GM04503 (cell line): Measurements from ENCODE around the gene COL24A1.
"Not testable (repeated sequence)": the region's sequence is repeated elsewhere in the genome, so short reads cannot be mapped to it uniquely, and the experiment has no call there.

Source experiments
- DNase-seq: peaks from one replicate; pipeline ENCODE4 v3.0.0-alpha.2; 2012; ENCODE audit warnings: low read depth

COL24A1 gene

DNA sequence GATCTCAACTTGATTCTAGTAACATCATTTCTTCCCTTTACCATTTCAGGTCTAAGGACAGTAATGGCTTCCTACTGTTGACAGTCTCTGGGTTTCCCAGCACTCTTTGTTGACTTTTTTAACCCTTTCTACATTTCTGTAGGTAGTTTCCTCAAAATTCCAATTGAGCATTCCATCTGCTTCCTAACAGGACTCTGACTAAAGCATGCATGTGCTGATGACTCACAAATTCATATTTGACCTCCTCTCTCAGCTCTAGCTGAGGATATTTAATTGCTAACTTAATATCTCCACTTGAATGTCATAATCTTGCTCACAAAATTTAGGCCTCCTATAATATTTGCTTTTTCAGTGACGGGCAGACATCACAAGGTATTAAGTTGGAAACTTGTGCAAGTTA, 355.1 kb downstream of the COL24A1 start:
- DNase-seq = no peak

DNA sequence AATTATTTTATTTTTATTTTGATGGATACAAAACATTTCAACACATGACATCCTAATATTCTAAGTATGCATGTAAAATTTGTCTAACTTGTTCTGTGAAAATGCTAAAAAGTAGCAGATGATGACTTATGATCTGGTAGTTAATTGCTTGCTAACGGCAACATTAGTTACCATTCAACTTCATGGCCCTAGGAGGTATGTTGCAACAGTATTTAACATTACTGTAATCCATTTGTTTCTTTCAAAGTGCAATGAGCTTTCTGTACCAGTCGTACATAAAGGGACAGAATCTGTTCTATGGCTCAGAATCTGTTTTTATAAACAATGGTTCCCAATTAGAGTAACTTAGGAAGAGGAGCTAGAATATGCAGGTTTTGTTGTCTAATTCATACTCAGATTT, 356.8 kb downstream of the COL24A1 start:
- DNase-seq = no peak

DNA sequence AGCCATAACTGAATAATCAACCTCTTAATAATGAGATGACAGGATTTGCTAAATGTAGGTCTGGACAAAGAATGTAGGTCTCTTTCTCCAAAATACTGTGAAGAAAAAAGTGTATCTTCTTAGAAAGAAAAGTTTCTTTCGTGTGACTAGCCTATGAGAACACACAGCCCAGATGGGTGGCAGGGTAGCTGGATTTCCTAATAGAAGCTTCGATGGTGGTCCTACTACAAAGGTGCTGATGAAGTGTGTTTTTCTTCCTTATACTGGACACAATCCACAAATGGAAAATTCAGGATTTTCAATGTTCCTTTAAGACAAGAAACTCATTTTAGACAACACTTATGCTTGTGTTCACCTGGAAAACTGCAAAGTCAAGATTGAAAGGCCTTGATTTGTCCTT, 358.2 kb downstream of the COL24A1 start:
- no peak for DNase-seq

DNA sequence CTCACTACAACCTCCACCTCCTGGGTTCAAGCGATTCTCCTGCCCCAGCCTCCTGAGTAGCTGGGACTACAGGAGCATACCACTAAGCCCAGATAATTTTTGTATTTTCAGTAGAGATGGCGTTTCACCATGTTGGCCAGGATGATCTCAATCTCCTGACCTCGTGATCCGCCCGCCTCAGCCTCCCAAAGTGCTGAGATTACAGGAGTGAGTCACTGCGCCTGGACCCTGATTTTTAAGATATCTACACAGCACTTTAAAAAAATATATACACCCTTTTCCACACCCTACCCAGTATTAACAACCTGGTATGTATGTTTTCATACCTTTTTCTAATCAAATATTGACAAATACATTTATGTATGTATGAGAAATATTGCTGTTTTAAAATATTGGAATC, 379.6 kb downstream of the COL24A1 start:
- DNase-seq = not testable (repeated sequence)

DNA sequence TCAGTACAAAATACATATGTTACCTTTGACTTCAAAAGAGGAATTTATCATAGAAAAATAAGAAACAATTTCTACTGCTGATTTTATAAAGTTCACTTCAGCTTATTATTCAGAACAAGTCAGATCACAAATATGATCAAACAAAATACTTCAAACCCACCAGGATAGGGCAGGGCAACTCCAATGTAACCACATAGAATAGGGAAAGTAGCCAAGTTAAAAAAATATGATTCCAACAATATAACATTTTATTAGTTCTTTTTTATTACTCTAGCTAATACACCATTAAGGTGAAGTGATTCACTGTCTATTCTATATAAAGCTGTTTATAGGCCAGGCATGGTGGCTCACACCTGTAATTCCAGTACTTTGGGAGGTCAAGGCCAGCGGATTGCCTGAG, 393.8 kb downstream of the COL24A1 start:
- DNase-seq = no peak

DNA sequence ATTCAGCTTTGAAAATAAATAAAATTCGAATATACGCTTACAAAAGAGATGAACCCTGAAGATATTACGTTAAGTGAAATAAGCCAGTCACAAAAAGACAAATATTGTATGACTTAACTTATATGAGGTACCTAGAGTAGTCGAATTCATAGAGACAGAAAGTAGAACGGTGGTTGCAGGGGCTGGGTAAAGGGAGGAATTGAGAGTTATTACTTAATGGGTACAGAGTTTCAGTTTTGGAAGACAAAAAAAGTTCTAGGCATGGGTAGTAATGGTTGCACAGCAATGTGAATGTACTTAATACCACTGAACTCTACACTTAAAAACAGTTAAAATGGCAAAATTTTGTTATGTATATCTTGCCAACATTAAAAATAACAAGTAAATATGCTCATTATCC, 399.7 kb downstream of the COL24A1 start:
- DNase-seq = no peak

DNA sequence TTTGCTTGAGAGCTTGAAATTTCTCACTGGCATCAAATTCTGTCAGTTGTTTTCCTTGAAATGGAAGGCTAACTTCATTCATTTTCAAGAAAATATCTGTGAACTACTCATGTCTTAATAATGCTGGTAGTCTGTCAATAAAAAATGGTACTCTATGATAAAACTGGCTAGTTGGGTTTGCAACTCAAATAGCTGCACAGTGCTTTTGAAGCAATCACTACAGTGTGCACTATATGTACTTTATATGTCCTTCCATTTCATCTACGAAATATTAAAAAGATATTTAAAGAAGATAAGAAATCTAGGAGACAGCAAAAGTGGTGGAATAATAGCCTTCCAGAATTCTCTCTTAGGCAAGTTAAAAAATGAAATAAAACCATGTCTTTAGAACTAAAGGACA, 408.5 kb downstream of the COL24A1 start:
- no peak for DNase-seq

DNA sequence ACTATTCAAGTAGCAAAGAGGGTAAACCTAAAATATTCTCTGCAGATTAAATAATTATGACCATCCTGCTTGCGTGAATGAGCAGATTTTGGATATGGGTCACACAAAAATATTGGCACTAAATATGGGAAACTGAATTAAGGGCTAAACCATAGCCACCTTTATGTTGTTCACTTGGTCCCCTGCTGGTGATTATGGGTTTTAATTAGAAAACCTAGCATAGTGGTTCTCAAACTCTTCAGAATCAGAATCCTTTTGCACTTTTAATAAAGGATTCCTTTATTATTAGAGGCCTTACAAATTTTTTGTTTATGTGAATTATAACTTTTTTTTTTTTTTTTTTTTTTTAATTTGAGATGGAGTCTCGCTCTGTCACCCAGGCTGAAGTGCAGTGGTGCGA, 409.8 kb downstream of the COL24A1 start:
- DNase-seq = no peak

DNA sequence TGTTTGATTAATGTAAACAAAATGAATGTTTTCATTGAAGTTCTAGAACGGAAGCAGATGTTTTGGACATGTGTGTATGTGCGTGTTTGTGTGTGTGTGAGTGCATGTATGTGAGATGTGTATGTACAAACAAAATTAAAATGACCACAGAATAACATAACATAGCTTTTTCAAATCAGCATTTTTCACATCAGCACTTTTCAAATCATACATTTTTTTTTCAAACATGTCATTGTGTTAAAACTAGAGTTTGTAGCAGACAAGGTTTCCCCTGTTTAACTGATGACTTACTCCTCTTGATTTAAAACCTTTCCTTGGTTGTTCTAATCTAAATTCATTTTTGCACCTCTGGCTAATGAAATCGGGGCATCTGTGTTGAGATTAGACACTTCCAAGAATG, 412.8 kb downstream of the COL24A1 start:
- DNase-seq = no peak

DNA sequence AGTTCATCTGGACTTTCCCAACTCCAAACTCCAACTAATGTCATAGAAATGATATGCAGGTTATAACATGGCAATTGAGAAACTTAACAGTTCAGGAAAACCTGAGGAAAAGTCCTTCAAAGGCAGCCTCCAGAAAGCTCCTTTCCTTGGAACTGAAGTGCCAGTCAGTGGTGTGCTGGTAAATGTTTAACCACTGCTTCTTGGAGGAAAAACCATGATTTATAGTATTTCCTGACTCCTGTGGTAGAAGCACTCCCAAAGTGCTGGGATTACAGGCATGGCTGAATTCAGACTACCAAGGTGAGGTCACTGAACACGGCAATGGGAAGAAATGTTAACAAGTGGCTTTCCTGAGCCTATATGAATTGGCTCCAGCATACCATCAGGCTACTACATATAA, 421.6 kb downstream of the COL24A1 start:
- no peak for DNase-seq

DNA sequence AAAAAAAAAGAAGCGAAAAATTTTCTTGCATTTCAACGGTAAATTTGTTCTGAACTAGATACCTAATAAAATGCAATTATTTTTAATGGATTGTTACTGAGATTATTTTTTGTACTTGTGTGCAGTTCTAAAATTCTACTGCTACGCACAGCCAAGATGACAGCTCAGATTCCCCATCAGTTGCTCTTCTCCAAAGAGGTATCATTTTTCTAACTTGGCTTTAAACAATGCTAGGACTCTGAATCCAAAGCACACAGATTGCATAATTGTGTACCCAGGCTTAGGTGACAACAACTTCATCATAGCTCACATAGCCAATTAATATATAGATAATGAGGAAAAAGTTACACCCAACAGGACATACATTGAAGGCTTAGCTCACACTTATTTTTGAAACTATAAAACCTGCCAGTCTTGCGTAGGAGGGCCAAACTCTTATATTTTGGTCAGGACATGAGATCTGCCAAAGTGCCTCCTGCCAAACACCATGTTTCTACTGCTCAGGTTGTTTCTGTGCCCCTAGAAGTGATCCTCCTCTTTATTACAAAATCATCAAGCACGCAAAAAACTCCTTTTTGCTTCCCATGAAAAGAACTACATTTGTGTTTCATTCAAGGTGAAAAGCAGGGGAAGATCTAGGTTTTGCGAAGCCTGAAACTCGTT, 437.8 kb downstream of the COL24A1 start:
- DNase-seq = no peak

DNA sequence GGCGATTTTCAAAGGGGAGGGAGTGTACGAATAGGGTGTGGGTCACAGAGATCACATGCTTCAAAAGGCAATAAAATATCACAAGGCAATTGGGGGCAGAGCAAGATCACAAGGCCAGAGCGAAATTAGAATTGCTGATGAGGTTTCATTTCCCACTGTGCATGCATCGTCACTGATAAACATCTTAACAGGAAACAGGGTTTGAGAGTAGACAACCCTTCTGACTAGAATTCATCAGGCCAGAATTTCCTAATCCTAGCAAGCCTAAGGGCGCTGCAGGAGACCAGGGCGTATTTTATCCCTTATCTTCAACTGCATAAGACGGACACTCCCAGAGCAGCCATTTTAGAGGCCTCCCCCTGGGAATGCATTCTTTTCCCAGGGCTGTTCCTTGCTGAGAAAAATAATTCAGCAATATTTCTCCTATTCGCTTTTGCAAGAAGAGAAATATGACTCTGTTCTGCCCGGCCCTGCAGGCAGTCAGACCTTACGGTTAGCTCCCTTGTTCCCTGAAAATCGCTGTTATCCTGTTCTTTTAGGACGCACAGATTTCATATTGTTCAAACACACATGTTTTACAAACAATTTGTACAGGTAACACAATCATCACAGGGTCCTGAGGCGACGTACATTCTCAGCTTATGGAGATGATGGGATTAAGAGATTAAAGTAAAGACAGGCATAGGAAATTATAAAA, 442.0 kb downstream of the COL24A1 start:
- not testable (repeated sequence) for DNase-seq

DNA sequence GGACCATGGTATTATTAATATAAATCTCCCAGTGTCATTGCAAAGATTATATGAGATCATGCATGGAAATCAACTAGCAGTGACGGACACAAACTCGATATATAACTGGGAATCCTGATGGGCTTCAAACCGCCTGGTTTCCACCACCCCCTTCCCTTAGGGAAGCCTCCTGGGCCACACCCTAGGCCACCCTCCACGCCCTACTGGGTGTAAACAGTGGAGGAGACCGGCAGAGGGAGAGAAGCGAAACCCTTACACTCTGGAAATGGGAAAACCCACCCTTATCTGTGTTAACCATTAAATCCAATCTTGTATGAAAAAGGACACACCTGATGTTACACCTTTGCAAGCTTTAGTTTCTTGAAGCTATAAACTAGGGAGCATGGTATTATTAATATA, 447.7 kb downstream of the COL24A1 start:
- DNase-seq = no peak

DNA sequence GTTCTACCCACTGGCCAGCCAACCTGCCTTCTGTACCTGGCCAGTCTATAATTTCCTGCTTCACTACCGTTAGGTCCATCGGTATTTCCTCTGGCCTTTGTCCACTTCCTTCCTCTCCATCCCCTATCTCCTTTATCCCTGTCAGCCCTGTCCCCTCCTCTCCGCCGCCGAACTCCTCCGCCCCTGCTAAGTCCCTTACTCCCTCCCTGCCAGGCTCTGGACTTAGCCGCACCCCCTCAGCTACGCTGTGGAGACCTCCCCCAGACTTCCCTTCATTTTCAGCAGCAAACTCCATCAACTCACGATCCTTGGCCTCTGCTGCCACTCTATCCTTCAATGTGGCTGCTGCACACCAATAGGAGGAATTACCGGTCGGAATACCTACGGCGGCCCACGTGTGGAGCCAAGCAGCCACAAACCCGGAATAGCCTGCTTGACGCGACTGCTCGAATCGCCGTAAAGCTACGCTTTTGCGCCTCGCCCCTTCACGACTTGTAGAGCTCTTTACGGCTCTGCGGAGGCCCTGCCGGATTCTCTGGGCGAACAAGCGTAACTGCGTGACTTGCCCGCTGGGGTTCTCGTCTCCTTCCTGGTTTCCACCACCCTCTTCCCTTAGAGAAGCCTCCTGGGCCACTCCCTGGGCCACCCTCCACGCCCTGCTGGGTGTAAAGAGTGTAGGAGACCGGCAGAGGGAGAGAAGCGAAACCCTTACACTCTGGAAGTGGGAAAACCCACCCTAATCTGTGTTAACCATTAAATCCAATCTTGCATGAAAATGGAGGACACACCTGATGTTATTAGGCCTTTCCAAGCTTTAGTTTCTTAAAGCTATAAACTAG, 448.4 kb downstream of the COL24A1 start, which contains the start of gene ZNHIT6:
TSS of gene ZNHIT6 (minus strand) at position 444 of the 839 bp plus-strand sequence. CDS start at position 295, 149 bp downstream.
- peak; percentile 82 for DNase-seq

DNA sequence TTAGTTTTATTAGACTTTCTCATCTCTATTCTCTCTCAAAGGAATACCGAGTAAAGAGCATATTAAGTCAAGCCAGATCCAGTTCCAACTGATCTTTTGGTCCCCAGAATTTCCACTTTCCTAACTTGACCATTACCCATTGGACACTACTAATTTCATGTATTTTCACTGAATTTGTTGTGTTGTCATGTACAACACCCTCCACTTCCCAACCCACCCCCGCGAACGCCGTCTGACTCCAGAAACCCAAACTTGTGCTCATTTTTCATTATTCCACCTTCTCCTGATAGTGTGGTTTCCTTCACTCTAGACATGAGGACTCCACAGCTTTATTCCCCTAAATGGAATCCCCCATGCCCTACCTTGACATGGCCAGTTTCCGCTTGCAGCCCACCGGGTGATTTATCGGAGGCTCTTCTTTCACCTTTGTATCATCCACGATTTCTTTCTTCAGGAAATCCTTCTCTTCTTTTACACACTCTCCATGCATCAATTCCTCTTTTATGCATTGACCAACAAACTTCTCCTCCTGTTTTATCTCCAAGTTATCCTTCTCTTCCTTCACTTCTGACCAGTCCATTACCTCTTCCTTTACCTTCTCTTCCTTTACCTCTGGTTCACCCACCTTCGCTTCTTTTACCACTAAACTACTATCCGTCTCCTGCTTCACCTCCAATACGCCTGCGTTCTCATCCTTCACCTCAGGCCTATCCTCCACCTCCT, 449.1 kb downstream of the COL24A1 start:
- no peak for DNase-seq

DNA sequence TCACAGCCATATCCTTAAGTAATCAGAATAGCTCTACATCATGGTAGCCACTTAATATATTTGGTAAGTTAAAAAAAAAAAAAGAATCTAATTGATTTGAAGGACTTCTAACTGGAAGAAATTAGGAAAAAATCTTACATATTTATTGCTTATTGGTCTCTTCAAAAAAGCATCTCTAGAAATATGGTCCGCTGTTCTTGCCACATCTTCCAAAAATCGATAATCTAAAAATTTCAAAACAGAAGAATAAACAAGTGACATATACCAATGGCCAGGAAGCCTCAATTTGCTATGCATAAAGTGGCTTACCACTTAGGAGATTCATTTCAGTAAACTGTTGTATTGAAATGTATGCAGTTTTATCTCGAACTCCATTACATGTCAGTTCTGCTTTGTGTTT, 450.6 kb downstream of the COL24A1 start:
- no peak for DNase-seq

DNA sequence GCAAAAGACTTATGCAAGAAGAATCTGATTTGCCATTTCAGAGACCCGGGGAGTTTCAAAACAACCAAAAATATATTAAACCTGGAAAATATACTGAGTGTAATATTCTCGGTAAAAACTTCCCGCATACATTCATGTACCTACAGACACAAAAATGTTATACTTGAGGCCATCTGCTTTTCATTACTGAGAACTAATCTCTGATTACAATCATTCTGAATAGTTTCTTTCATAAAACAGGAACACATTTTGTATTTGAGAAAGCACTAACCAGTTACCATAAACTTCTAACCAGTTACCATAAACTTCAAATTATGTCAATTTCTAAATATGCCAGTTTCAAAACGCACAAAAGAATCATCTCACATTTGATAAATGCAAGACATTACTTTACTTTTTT, 456.1 kb downstream of the COL24A1 start:
- no peak for DNase-seq

DNA sequence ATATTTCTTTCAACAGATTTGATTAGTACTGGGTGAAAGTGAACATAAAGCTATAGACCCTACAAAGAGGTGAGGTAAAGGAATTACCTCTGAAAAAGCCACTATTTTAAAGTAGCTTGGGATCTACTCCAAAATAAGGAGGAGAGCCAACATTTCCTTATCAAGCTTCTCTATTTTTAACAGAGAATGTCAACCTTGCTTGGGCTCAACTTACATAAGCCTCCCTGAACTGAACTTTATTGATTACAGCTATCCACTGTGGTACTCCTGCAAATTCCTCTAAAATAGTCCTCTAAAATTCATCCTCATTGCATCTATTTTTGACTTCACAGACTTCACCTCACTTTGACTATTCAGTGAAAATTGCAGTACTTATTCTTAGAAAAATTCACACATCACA, 458.7 kb downstream of the COL24A1 start:
- no peak for DNase-seq

DNA sequence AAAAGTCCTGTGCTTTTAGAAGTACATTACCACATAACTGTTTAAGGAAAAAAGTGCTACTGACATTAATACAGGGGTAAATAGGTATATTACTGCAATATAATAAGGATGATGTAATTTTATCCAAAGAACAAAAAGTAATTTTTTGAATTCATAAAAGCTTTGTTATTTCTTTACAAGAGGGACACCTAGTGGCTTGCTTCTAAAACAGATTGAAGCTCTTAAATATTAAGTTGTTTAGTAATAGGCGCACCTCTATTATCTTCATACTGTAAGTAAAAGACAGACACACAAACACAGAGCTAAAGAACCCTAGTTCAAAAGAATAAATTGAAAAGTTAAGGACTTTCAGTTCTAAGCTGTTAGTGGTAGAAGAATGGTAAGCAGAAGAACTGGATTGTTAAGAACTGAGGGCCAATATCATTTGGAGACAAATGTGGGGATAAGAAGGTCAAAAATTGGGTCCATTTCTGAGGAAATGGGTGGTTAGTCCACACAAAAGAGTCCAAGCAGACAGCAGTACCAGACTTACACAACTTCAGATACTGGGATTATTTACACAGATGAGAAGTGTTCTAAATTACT, 463.8 kb downstream of the COL24A1 start:
- no peak for DNase-seq

DNA sequence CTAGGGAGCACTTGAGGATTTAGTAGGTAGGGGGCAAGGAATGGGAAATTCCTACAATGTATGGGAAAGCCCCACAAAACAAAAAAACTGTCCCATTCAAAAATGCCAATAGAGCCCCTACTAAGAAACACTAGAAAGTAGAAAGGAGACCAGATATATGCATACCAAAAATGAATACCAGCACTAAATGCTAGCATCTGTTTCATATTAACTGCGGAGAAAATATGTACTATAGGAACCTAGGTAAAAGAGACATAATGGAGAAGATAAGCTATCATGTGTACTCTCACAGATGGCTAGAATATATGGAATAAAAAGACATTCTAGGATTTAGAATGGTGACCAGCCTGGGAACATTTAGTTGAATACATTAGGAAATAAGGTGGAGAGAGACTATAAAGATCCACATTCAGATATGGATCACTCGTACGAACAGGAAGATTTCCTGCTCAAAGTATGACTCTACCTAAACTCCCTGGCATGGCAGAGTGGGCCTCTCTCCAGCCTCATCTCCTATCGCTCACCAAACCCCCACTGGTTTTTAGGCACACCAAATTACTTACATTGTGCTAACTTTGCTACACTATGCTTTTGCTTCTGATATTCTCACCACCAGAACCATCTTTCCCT, 466.7 kb downstream of the COL24A1 start:
- DNase-seq = no peak

DNA sequence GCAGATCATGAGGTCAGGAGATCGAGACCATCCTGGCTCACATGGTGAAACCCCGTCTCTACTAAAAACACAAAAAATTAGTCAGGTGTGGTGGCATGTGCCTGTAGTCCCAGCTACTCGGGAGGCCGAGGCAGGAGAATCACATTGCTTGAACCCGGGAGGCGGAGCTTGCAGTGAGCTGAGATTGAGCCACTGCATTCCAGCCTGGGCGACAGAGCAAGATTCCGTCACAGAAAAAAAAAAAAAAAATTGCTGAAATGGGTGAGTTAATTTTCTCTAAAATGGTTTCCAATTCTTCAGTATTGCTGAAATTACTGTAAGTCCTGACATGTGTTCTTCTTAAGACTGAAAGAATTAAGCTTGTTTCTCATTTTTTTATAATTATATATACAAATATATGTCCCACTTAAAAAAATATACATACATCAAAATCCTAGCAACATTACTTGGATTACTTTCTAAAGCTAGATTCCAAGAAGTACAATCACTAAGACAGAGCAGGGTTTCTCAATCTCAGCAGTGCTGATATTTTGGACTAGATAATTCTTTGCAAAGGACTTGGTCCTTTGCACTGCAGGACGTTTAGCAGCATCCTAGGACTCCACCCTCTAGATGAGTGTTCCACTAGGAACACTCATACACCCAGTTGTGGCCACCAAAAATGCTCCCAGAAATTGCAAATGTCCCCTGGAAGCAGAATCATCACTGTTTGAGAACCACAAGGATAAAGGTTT, 473.1 kb downstream of the COL24A1 start:
- no peak for DNase-seq
